Urinary bladder (tissue), 4 donors: ENCODE results near the gene LIF. TPM values are rescaled to one million over a fixed set of nuclear protein-coding genes. Genes with fewer than 3 reads are reported as not detected.

Experiments used
- DNase-seq: peaks from one replicate; pipeline ENCODE4 v3.0.0-alpha.2; 2015; ENCODE audit errors: extremely low spot score
- H3K27ac ChIP-seq: one replicate; pipeline ENCODE4 v1.5.1; 2013; ENCODE audit warnings: low read depth, mild to moderate bottlenecking, moderate library complexity
- H3K36me3 ChIP-seq: one replicate; pipeline ENCODE4 v1.6.1; 2013; ENCODE audit warnings: mild to moderate bottlenecking, moderate library complexity; ENCODE audit not compliant: insufficient read depth
- H3K4me1 ChIP-seq: one replicate; pipeline ENCODE4 v1.6.1; 2013; ENCODE audit warnings: mild to moderate bottlenecking, moderate library complexity; ENCODE audit not compliant: insufficient read depth
- H3K4me3 ChIP-seq: one replicate; pipeline ENCODE4 v1.5.1; 2013; ENCODE audit warnings: low read depth, low read length
- WGBS: extraction: QIAGEN DNeasy Blood & Tissue Kit; methylation state at CpG from one replicate; pipeline ENCODE4 v1.1.7; 2013; 5-methylcytosine and 5-hydroxymethylcytosine counted together
- polyA plus RNA-seq: library from polyadenylated mRNA; stranded (reverse); fragments of 200-250 nt; gene quantifications from one replicate; pipeline ENCODE4 v1.2.3, GENCODE V29; 2013
- total RNA-seq: library from RNA; depleted of rRNA; stranded (reverse); fragments of >200 nt; gene quantifications from one replicate; pipeline ENCODE4 v1.2.3, GENCODE V29; 2014
- donor health status: healthy with polysubstance abuse.
- donor health status: healthy.

The LIF gene
- total RNA-seq: 4.8 TPM
- polyA plus RNA-seq: 1.1 TPM

DNA sequence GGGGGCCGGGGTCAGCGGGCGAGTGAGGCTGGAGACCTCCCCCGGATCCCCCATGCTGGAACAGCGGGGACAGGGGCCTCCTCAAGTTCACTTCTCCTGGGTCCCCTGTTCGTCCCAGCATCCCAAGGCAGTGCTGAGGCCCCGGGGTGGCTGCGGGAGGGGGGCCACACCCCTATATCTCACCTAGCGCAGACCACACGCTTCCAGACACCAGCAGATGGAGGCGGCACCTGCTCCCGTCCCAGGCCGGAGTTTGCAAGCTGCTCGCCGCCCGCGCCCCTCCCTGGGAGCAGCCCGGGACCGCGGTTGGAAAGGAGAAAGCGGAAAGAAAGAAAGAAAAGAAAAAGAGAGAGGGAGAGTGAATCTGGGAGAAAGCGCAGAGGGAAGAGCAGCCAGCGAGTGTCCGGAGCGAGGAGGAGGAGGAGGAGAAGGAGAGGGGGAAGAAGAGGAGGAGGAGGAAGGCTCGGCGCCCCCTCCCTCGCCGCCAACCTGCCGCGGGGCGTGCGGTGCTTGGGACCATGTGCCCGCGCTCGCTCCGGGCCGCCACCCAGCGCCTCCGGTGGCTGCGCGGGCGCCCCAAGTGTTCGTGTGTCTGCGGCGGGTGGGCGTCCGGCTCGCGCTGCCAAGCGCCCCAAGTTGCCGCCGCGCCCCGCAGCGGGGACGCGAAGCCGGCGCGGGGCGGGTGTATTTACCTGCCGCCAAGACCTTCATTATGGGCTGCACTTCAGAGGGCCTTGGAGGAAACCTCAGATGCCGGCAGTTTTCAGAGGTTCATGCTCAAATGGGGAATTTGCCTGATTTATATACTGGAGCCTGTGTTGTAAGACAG lies at the start of gene LIF:
TSS of gene LIF (minus strand) at position 775 of the 829 bp plus-strand sequence. CDS start at position 711, 64 bp downstream.
- WGBS: 2% methylated on average over 64 of the region's 64 CpGs
- no peak for DNase-seq
- Histone ChIP-seq H3K27ac (peak within 1 kb of the TSS; percentile 30), H3K4me1 (no peaks in the 10 kb centered on the region), H3K36me3 (no peaks in the 10 kb centered on the region), H3K4me3 (peak within 1 kb of the TSS; percentile 35)

DNA sequence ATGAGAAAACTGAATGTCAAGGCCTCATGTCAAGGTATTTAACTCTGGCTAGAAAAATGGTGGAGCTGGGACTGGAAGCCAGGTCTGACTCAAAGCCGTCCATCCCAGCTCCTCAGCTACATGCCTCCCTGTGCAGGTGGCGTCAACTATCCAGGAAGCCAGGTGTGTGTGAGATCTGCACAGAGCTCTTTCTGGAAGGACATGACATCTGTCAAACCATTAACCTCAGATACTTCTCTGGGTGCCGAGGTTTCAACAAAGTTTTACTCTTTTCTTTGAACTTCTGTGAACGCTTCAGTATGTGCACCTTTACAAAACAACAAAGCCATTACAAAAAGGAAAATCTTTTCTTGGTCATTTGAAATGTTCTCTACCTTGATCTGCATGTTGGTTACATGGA lies 49.8 kb upstream of the LIF start:
- no peak overlapping the region for H3K27ac ChIP-seq
- H3K4me1 ChIP-seq: no peaks in the 10 kb centered on the region
- WGBS: 94% methylated on average over 4 of the region's 4 CpGs
- DNase-seq: no peak
- no peak overlapping the region for H3K4me3 ChIP-seq
- peaks cover 2% of the 10 kb centered on the region for H3K36me3 ChIP-seq

DNA sequence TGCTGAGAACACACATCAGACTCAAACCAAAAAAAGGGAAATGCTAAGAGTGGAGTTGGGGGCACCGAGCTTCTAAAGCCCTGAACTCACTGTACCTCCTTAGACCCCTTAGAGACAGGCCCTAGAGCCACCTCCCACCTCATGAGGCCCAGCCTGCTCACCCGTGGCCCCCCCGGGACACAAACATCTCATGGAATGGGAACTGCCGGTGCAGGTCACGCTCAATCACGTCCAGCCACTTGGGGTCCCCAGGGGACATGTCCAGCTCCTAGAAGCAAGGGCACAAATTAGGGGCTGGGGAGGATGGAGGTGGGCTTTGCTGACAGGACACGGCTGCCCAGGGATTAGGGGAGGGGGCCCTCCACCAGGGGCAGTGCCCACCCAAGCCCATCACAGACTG lies 49.0 kb upstream of the LIF start:
- Histone ChIP-seq H3K36me3 (peaks cover 2% of the 10 kb centered on the region), H3K4me3 (no peak overlapping the region), H3K27ac (no peak overlapping the region), H3K4me1 (no peaks in the 10 kb centered on the region)
- 66% methylated on average over 7 of the region's 7 CpGs for WGBS
- DNase-seq: no peak

DNA sequence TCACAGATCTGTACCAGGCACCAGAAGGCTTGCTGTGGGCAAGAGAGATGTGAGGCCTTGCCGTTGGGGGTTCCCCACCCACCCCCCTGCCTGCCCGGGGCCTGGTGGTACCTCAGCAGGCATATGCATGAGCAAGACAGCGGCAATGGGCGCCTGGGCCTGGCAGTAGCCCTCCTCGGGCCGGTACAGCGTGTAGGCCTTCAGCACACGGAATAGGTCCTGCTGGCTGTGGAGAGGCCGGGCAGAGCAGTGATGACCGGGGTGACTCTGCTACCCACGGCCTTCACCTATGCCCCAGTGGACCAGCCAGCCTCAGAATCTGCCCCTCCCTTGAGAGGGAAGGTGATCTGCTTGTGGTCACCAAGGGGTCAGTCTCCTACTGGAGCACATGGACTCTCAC lies 48.3 kb upstream of the LIF start:
- no peak for DNase-seq
- no peak overlapping the region for H3K27ac ChIP-seq
- no peaks in the 10 kb centered on the region for H3K4me1 ChIP-seq
- peaks cover 2% of the 10 kb centered on the region for H3K36me3 ChIP-seq
- H3K4me3 ChIP-seq: no peak overlapping the region
- WGBS: 94% methylated on average over 11 of the region's 11 CpGs

DNA sequence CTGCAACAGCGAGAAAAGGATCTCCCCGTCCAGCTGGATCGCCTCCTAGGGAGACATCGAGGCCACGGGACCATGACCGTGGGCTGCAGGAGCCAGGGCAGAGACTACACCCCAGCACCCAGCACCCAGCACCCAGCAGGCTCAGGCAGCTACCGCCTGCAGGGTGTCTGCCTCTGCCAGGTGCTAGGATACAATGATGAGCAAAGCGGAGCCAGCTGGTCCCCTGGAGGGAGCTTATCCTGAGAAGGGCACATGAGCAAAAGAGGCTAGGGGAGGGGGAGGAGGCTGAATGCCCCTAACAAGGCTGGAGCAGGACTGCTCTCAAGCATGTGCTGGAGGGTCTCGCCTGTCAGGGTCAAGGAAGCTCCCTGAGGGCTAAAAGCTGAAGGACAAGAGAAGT lies 47.5 kb upstream of the LIF start:
- no peak overlapping the region for H3K27ac ChIP-seq
- 95% methylated on average over 9 of the region's 9 CpGs for WGBS
- DNase-seq: no peak
- peaks cover 2% of the 10 kb centered on the region for H3K36me3 ChIP-seq
- H3K4me3 ChIP-seq: no peak overlapping the region
- H3K4me1 ChIP-seq: no peaks in the 10 kb centered on the region

DNA sequence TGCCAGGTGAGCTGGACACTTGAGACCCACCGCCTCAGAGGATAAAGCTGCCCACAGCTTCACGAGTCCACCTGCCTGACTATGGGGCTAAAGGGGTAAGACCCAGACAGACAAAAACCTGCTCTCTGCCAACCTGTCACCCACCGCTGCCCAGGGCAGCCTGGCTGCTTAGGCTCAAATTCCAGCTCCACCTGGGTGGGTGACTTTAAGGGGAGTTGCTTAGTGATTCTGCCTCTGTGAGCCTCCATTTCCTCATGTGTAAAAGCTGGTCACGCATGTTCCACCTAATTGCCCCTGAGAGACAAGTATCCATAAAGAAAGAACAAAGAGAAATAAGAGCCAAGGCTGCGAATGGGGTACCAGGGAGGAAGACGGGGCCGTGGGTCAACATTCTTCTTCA lies 46.5 kb upstream of the LIF start:
- Histone ChIP-seq H3K4me3 (no peak overlapping the region), H3K4me1 (no peaks in the 10 kb centered on the region), H3K27ac (no peak overlapping the region), H3K36me3 (peaks cover 2% of the 10 kb centered on the region)
- WGBS: 92% methylated on average over 7 of the region's 7 CpGs
- DNase-seq: no peak

DNA sequence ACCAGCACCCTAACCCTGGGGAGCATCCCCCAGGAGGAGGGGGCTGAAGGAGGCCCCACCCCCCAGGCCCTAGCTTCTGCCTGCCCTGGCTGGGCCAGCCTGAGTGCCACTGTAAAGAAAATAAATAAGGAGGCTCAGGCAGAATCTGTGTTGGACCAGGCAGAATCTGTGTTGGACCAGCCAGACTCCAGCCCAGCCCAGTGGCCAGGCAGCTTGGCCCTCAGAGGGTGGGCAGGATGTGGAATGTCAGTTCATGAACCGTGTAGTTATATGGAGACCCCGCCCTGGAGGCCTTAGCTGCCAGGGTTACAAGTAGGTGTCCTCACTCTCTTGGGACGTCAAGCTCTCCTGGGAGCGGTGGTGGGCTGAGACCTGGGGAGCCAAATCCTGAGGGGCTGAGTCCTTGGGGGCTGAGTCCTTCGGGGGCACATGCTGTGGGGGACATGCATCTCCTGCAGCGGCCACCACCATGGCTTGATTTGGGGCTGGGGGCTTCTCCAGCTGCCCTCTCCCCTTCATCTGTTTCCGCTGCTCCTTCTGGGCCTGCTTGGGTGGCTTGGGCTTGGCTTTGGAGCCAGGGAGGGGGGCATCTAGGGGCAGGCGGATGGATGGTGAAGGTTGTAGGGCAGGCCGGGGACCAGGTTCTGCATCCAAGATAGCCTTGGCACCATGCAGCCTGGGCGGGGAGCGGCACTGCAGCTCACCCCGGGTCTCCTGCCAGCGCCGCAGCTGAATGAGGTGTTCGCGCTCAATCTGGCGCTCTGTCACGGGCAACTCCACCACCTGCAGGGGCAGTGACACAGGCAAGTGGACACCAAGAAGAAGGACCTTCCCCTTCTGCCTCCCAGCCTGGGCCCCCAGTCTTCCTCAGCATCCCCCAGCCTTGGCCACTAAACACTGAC lies 45.8 kb upstream of the LIF start:
- 89% methylated on average over 18 of the region's 18 CpGs for WGBS
- DNase-seq: no peak
- no peak overlapping the region for H3K27ac ChIP-seq
- H3K36me3 ChIP-seq: peaks cover 2% of the 10 kb centered on the region
- H3K4me3 ChIP-seq: no peak overlapping the region
- no peaks in the 10 kb centered on the region for H3K4me1 ChIP-seq

DNA sequence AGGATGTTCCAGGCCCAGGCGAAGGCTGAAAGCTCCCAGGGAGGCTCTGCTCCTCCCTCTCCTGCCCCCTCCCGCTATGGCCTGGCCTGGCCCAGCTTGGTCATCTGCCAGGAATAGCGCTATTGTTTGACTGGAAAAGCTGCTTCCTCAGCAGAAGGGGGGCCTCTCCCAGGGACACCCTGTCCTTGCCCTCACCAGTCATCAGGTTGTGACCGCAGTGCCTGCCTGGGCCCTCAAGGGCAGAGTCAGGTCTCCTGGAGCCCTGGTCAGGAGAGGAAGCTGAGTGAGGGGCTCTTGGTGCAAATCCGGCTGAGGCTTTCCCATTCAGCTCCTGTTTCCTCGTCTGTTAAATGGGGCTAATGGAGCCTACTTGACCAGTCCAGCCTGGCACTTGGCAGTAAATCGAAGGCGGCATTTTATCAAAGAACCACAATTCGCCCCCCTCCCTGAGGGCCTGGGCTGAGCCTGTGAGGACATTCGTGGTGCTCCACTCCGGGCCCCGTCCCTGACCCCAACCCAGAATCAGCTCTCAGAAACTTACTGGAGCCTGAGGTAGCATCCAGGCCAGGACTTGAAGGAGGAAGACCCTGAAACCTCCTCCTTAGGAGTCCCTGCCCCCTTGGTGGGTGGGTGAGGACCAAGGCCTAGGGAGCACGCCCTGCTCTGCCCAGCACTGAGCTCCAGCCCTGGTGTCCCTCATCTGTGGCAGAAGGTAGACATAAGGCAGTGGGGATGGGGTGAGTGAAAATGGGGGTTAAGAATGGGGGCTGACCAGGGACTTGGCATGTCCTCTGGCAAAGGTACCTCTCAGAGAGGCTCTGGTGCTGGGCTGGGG lies 44.7 kb upstream of the LIF start:
- DNase-seq: no peak
- 54% methylated on average over 13 of the region's 13 CpGs for WGBS
- Histone ChIP-seq H3K4me1 (no peaks in the 10 kb centered on the region), H3K36me3 (peaks cover 2% of the 10 kb centered on the region), H3K4me3 (no peak overlapping the region), H3K27ac (peak overlapping the region; percentile 84)

DNA sequence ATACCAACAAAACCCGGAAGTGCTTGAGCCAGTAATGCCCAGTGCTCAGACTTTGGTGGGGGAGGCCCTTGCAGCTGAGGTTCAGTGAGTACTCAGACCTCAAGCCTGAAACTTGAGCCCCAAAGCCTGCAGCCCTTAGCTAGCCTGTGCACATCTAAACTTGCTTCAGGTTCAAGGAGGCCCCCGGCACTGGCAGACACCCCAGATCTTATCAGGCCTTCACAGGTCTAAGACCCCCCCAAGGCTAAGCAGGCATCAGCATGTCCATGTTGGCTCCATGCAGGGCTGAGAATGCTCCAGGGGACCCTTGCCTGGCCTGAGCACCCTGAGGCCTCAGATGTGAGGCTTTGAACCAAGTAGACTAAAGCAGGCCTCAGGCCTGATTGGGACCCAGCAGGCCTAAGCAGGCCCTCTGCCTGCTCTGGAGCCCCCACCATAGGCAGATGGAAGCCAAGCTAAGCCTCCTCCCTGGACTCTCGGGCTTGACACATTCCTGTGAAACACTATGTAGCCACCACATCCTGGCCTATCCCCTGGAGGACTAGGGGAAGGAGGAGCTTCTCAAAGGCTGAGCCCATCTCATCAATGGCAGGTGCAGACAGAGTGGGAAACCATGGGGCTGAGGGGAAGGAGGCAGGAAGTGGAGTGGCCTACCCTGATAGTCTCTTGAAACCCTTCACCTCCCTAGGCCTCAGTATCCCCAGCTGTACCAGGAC lies 43.9 kb upstream of the LIF start:
- 31% methylated on average over 3 of the region's 3 CpGs for WGBS
- peak overlapping the region; percentile 84 for H3K27ac ChIP-seq
- H3K36me3 ChIP-seq: peaks cover 2% of the 10 kb centered on the region
- no peak for DNase-seq
- H3K4me3 ChIP-seq: no peak overlapping the region
- no peaks in the 10 kb centered on the region for H3K4me1 ChIP-seq

DNA sequence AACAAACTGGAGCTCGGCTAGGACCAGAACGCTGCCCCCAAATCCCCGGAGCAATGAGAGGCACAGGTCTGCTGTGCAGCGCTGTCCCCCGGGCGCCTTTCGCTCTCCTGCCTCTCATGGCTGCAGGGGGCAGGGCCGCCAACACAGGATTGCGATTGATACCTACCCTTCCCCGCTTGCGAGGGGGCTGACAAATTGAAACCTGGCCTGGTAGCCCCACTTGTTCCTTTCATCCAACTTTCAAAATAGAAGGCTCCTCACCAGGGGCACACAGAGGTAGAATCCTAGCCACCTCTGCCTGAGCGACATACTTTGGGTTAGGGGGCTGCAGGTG lies 43.4 kb upstream of the LIF start:
- 14% methylated on average over 12 of the region's 12 CpGs for WGBS
- Histone ChIP-seq H3K4me1 (no peaks in the 10 kb centered on the region), H3K27ac (peak overlapping the region; percentile 84), H3K36me3 (peaks cover 2% of the 10 kb centered on the region), H3K4me3 (peak overlapping the region; percentile 23)
- no peak for DNase-seq

DNA sequence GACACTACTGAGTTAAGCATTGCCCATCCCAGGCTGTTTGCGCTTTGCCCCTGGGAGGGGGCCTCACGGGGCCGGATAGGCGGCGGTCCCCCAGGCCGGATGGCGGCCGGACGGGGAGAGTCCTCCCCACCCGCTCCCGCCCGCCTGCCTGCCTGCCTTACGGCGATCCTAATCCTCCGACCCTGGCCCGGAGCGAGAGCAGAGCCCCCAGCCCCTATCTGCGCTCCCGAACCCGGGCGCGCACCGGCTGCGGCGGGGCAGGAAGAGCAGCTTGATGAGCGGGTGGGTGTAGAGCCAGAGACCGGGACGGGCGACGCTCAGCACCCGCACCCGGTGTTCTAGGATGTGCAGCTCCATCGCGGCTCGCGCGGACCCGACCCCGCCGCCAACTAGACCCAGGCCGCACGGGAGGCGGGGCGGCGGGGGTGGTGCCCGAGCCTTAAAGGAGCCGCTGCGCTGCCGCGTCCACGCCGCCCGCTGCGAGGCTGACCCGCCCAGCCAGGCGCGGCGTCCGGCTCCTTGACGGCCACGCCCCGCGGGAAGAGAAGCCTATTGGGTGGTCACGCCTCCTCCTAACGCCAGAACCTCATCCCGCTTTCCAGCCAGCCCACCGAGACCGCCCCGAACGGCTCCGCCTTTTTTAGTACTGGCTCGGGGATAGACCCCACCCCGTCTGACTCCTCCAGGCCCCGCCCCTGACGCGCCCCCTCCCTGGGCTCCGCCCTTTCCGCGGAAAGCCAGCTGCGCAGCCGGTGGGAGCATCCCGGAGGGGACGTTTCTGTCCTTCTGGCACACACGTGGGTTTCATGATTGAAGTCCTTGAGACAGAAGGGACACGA lies 42.8 kb upstream of the LIF start, which contains the start of gene CASTOR1:
TSS of gene CASTOR1 (minus strand) at position 365 of the 839 bp plus-strand sequence. CDS start at position 357, 8 bp downstream.
- no peaks in the 10 kb centered on the region for H3K4me1 ChIP-seq
- peak within 1 kb of the TSS; percentile 84 for H3K27ac ChIP-seq
- H3K36me3 ChIP-seq: peaks cover 2% of the 10 kb centered on the region
- peak within 1 kb of the TSS; percentile 87 for H3K4me3 ChIP-seq
- peak; percentile 97 for DNase-seq
- WGBS: under 1% methylated on average over 85 of the region's 85 CpGs
